ENCODE results near the gene SPACA9.
A peak's percentile ranks its signal among the peaks of the same experiment; 100 is the strongest.

SPACA9 gene

GRCh38 chr9:132894862-132895835 lies 16.5 kb downstream of the SPACA9 start:
- no peak for DNase-seq (ENCODE audit: low spot score)

- no peak for DNase-seq (ENCODE audit: low spot score)
These were observed 17.6 kb downstream of the SPACA9 start for GRCh38 chr9:132896264-132896663.

GRCh38 chr9:132896906-132897305 lies 18.2 kb downstream of the SPACA9 start:
- DNase-seq (ENCODE audit: low spot score), result no peak

GRCh38 chr9:132898051-132898450 lies 19.4 kb downstream of the SPACA9 start:
- DNase-seq (ENCODE audit: low spot score), result no peak

GRCh38 chr9:132901858-132902831 lies 23.4 kb downstream of the SPACA9 start:
- peak; percentile 82 for DNase-seq (ENCODE audit: low spot score)

GRCh38 chr9:132903574-132904492 lies 25.1 kb downstream of the SPACA9 start:
- DNase-seq (ENCODE audit: low spot score), result no peak

GRCh38 chr9:132905726-132906125 lies 27.0 kb downstream of the SPACA9 start:
- DNase-seq (ENCODE audit: low spot score), result no peak

- no peak for DNase-seq (ENCODE audit: low spot score)
These were observed 29.9 kb downstream of the SPACA9 start for GRCh38 chr9:132908635-132909034.

- DNase-seq (ENCODE audit: low spot score), result no peak
These were observed 30.6 kb downstream of the SPACA9 start for GRCh38 chr9:132909311-132909710.

- DNase-seq (ENCODE audit: low spot score), result no peak
These were observed 31.7 kb downstream of the SPACA9 start for GRCh38 chr9:132910376-132910775.

- no peak for DNase-seq (ENCODE audit: low spot score)
These were observed 33.4 kb downstream of the SPACA9 start for GRCh38 chr9:132912131-132912530.

GRCh38 chr9:132914924-132915323 lies 36.2 kb downstream of the SPACA9 start:
- DNase-seq (ENCODE audit: low spot score), result no peak

- DNase-seq (ENCODE audit: low spot score), result no peak
These were observed 41.0 kb downstream of the SPACA9 start for GRCh38 chr9:132919614-132920268.

GRCh38 chr9:132923346-132923902 lies 44.7 kb downstream of the SPACA9 start:
- no peak for DNase-seq (ENCODE audit: low spot score)

- DNase-seq (ENCODE audit: low spot score), result no peak
These were observed 49.0 kb downstream of the SPACA9 start for GRCh38 chr9:132927704-132928103.

GRCh38 chr9:132931178-132931735 lies 52.6 kb downstream of the SPACA9 start:
- no peak for DNase-seq (ENCODE audit: low spot score)

GRCh38 chr9:132935026-132935425 lies 56.3 kb downstream of the SPACA9 start:
- no peak for DNase-seq (ENCODE audit: low spot score)

GRCh38 chr9:132937463-132937901 lies 58.8 kb downstream of the SPACA9 start:
- DNase-seq (ENCODE audit: low spot score), result no peak

- DNase-seq (ENCODE audit: low spot score), result no peak
These were observed 60.5 kb downstream of the SPACA9 start for GRCh38 chr9:132939169-132939568.
